Caco-2 (cell line): ENCODE results near the gene UBAP1L. TPM values are rescaled to one million over a fixed set of nuclear protein-coding genes. Genes with fewer than 3 reads are reported as not detected.

Experiments used
- BruUV-seq: library from RNA; stranded (reverse); fragments of 400-500 nt; replicated peaks from 2 replicates; lab custom pipeline; 2021; lab: Mats Ljungman, UMichigan
- CTCF ChIA-PET: fragments of 300-600 bp; sonication (Branson Sonifier 250); formaldehyde crosslinking; loops from one replicate; lab custom pipeline; 2022; ENCODE audit warnings: antibody characterized with exemption; lab: Charles Lee
- POLR2A ChIA-PET: fragments of 300-600 bp; sonication (Branson Sonifier 250); formaldehyde crosslinking; loops from one replicate; lab custom pipeline; 2022; ENCODE audit warnings: antibody characterized with exemption; lab: Charles Lee
- DNase-seq, 2 experiments: peaks; one replicate each; pipeline versions ENCODE4 v3.0.0 to v3.0.0-alpha.2; 2020 to 2022
- H3K27me3 ChIP-seq: replicated peaks from 2 replicates; pipeline ENCODE4 v1.6.0; 2011; ENCODE audit warnings: low read length; ENCODE audit not compliant: control insufficient read depth, insufficient read depth
- H3K36me3 ChIP-seq: 2 replicates; pipeline ENCODE4 v1.5.1; 2011; ENCODE audit warnings: low read length; ENCODE audit not compliant: control insufficient read depth, insufficient read depth
- H3K4me1 ChIP-seq: fragments of 250-450 bp; sonication (Bioruptor Pico); 2 replicates; pipeline ENCODE4 v1.5.1; 2020; ENCODE audit warnings: mild to moderate bottlenecking
- H3K4me3 ChIP-seq: 2 replicates; pipeline ENCODE4 v1.5.1; 2011; ENCODE audit warnings: low read depth, mild to moderate bottlenecking, control low read depth, low read length
- H3K9me3 ChIP-seq: fragments of 250-450 bp; sonication (Bioruptor Pico); 2 replicates; pipeline ENCODE4 v1.5.1; 2020; ENCODE audit warnings: mild to moderate bottlenecking, moderate library complexity
- H3K27ac Mint-ChIP-seq: one replicate; pipeline ENCODE4 v1.8.0; 2022; ENCODE audit warnings: mixed read lengths; ENCODE audit not compliant: unreplicated experiment
- H3K27me3 Mint-ChIP-seq: one replicate; pipeline ENCODE4 v1.8.0; 2022; ENCODE audit warnings: mixed read lengths; ENCODE audit not compliant: insufficient read depth, unreplicated experiment
- H3K36me3 Mint-ChIP-seq: one replicate; pipeline ENCODE4 v1.8.0; 2022; ENCODE audit warnings: mild to moderate bottlenecking, mixed read lengths; ENCODE audit not compliant: insufficient read depth, unreplicated experiment
- H3K4me1 Mint-ChIP-seq: one replicate; pipeline ENCODE4 v1.8.0; 2022; ENCODE audit warnings: low read depth, mixed read lengths; ENCODE audit not compliant: unreplicated experiment
- H3K4me3 Mint-ChIP-seq: one replicate; pipeline ENCODE4 v1.8.0; 2022; ENCODE audit warnings: mild to moderate bottlenecking, moderate library complexity, mixed read lengths; ENCODE audit not compliant: unreplicated experiment
- H3K9me3 Mint-ChIP-seq: one replicate; pipeline ENCODE4 v1.8.0; 2022; ENCODE audit warnings: mixed read lengths; ENCODE audit not compliant: unreplicated experiment
- CTCF ChIP-seq, 2 experiments: fragments of 200-600 bp in 1 of 2; IDR thresholded peaks; 1 replicate in 1 of 2; 2 replicates in 1 of 2; pipeline versions ENCODE4 v1.5.1 to v1.8.0; 2011 to 2022; ENCODE audit warnings: antibody characterized with exemption in 1 of 2, control low read depth in 1 of 2, inconsistent platforms in 1 of 2, low read depth in 1 of 2, low read length in 1 of 2, mild to moderate bottlenecking in 1 of 2, moderate library complexity in 1 of 2; ENCODE audit not compliant: insufficient read depth in 1 of 2, severe bottlenecking in 1 of 2, unreplicated experiment in 1 of 2
- intact Hi-C: fragments of 100-400 bp; cut with micrococcal nuclease; formaldehyde crosslinking; loops from one replicate; pipeline ENCODE4 v1.10.0; 2022; ENCODE audit not compliant: unreplicated experiment
- total RNA-seq: library from RNA; stranded (reverse); gene quantifications from 2 replicates; pipeline ENCODE4 v1.2.3, GENCODE V29; 2022

UBAP1L gene
- total RNA-seq, 1 experiment from 2014 or later: 2.2 TPM

GRCh38 chr15:65050270-65050669 lies 64.7 kb downstream of the UBAP1L start:
- intact Hi-C loops: no loop called here
- H3K9me3 Mint-ChIP-seq: no peaks in the 10 kb centered on the region
- POLR2A ChIA-PET: no interaction called here
- H3K4me3 Mint-ChIP-seq: no peak overlapping the region
- no peak for DNase-seq
- no peak for TF ChIP-seq CTCF (IDR thresholded peaks at IDR 0.05; ENCODE audit: insufficient read depth in 1 of 2, low read depth in 1 of 2, low read length in 1 of 2, severe bottlenecking in 1 of 2, unreplicated experiment in 1 of 2)
- peak overlapping the region; percentile 29 for H3K27ac Mint-ChIP-seq
- CTCF ChIA-PET: interaction anchor here (0.7 kb wide), 1 partner anchor 139 kb away, joined by 3 read pairs; no protein-coding TSS in a partner anchor
- no peaks in the 10 kb centered on the region for H3K27me3 Mint-ChIP-seq
- no peaks in the 10 kb centered on the region for H3K27me3 ChIP-seq
- BruUV-seq: no TSS peak
- H3K4me1 Mint-ChIP-seq: peaks cover 16% of the 10 kb centered on the region
- no peak overlapping the region for H3K4me3 ChIP-seq
- no peaks in the 10 kb centered on the region for H3K36me3 ChIP-seq
- H3K9me3 ChIP-seq: no peaks in the 10 kb centered on the region
- peaks cover 27% of the 10 kb centered on the region for H3K4me1 ChIP-seq
- H3K36me3 Mint-ChIP-seq: peaks cover under 1% of the 10 kb centered on the region

- ChIA-PET CTCF (no interaction called here), POLR2A (interaction anchor here (0.6 kb wide), 1 partner anchor 135 kb away, joined by 3 read pairs; no protein-coding TSS in a partner anchor)
- intact Hi-C loops: no loop called here
- Histone ChIP-seq H3K4me3 (no peak overlapping the region), H3K27me3 (no peaks in the 10 kb centered on the region), H3K4me1 (peaks cover 24% of the 10 kb centered on the region), H3K9me3 (no peaks in the 10 kb centered on the region), H3K36me3 (no peaks in the 10 kb centered on the region)
- Mint-ChIP-seq H3K27ac (peak overlapping the region; percentile 29), H3K27me3 (no peaks in the 10 kb centered on the region), H3K4me3 (peak overlapping the region; percentile 44), H3K36me3 (peaks cover 7% of the 10 kb centered on the region), H3K9me3 (no peaks in the 10 kb centered on the region), H3K4me1 (peaks cover 22% of the 10 kb centered on the region)
- no peak for TF ChIP-seq CTCF (IDR thresholded peaks at IDR 0.05; ENCODE audit: insufficient read depth in 1 of 2, low read depth in 1 of 2, low read length in 1 of 2, severe bottlenecking in 1 of 2, unreplicated experiment in 1 of 2)
- BruUV-seq: no TSS peak
- peak; percentile 81 to 87 for DNase-seq
Observed at GRCh38 chr15:65049418-65049840, 65.6 kb downstream of the UBAP1L start.

GRCh38 chr15:65048241-65048640 lies 66.8 kb downstream of the UBAP1L start:
- peaks cover 32% of the 10 kb centered on the region for H3K4me1 ChIP-seq
- Mint-ChIP-seq H3K27ac (no peak overlapping the region), H3K36me3 (peaks cover 7% of the 10 kb centered on the region), H3K4me1 (peaks cover 33% of the 10 kb centered on the region), H3K4me3 (no peak overlapping the region), H3K27me3 (no peaks in the 10 kb centered on the region), H3K9me3 (no peaks in the 10 kb centered on the region)
- no peak for TF ChIP-seq CTCF (IDR thresholded peaks at IDR 0.05; ENCODE audit: insufficient read depth in 1 of 2, low read depth in 1 of 2, low read length in 1 of 2, severe bottlenecking in 1 of 2, unreplicated experiment in 1 of 2)
- no peak overlapping the region for H3K4me3 ChIP-seq
- intact Hi-C loops: no loop called here
- ChIA-PET POLR2A (no interaction called here), CTCF (interaction anchor here (0.6 to 1.1 kb wide), 2 partner anchors 14 to 312 kb away, joined by 4 to 5 read pairs; no protein-coding TSS in a partner anchor)
- no TSS peak for BruUV-seq
- H3K36me3 ChIP-seq: no peaks in the 10 kb centered on the region
- H3K27me3 ChIP-seq: no peaks in the 10 kb centered on the region
- no peak for DNase-seq
- no peaks in the 10 kb centered on the region for H3K9me3 ChIP-seq
